ENCODE results near the gene INPPL1.

INPPL1 gene

DNA sequence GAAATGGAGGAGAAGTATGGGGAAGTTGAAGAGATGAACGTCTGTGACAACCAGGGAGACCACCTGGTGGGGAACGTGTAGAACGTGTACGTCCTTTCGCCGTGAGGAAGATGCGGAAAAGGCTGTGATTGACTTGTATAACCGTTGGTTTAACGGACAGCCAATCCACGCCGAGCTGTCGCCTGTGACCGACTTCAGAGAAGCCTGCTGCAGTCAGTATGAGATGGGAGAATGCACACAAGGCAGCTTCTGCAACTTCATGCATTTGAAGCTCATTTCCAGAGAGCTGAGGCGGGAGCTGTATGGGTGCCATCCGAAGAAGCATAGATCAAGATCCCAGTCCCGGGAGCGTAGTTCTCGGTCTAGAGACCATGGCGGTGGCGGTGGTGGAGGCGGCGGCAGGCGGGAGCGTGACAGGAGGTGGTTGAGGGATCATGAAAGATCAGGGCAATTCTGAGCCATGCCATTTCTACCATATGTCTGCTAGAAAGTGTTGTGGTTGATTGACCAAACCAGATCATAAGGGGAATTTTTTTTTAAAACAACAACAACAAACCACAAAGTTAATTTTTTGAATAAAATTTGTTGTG, 56.3 kb downstream of the INPPL1 start:
- DNase-seq (ENCODE audit: low read depth in 2 of 2) = no peak

DNA sequence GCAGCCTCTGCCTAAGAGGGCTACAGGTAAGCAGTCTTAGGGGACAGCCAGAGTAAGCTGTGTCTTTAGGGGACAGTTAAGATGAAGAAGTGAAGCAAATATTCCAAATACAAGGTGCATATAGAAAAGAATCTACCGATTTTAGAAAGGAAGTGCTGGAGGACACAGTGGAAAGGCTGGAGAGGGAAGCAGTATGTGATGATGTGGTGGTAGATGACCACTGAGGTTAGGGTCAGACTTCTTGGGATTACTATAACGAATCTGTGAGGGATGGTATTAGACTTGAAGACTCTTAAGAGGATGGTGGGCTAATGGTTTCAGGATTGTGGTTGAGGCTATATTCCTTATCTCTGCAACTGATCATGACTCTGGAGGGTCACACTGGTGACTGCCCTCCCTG, 59.4 kb downstream of the INPPL1 start:
- DNase-seq (ENCODE audit: low read depth in 2 of 2) = no peak

DNA sequence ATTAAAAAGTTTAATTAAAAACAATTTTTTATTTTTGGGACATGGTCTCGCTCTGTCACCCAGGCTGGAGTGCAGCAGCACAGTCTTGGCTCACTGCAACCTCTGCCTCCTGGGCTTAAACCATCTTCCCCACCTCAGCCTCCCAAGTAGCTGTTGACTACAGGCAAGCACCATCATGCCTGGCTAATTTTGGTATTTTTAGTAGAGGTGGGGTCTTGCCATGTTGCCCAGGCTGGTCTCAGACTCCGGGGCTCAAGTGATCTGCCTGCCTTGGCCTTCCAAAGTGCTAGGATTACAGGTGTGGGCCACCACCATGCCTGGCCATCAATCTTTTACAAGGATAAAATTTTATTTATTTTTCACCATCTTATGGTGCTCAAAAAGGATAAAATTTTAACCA, 62.7 kb downstream of the INPPL1 start:
- DNase-seq (ENCODE audit: low read depth in 2 of 2) = no peak

All from stimulated activated CD8-positive, alpha-beta memory T cell treated with anti-CD3 and anti-CD28 coated beads, Interleukin-2, amount 100 ng/mL, for 1 hour (primary cell).